HEK293T (cell line): ENCODE measurements around the gene HSPB7.
"Not testable (repeated sequence)": the region's sequence is repeated elsewhere in the genome, so short reads cannot be mapped to it uniquely, and the experiment has no call there.

Source experiments
- CTCF ChIA-PET: fragments of 350-600 bp; formaldehyde crosslinking; extraction: SDS; loops from one replicate; lab custom pipeline; 2021; ENCODE audit warnings: antibody characterized with exemption, inconsistent platforms; lab: Yijun Ruan, JAX
- POLR2A ChIA-PET: fragments of 350-600 bp; formaldehyde crosslinking; extraction: SDS; loops from one replicate; lab custom pipeline; 2020; ENCODE audit warnings: antibody characterized with exemption, inconsistent platforms; lab: Yijun Ruan, JAX
- DNase-seq: peaks from one replicate; pipeline ENCODE4 v3.0.0; 2012; ENCODE audit warnings: mixed read lengths; ENCODE audit errors: extremely low spot score
- ARNT ChIP-seq: fragments of 450-650 bp; IDR thresholded peaks from 2 replicates; pipeline ENCODE4 v1.6.1; 2017; ENCODE audit warnings: mild to moderate bottlenecking
- BHLHE40 ChIP-seq: fragments of 450-650 bp; IDR thresholded peaks from 2 replicates; pipeline ENCODE4 v1.6.1; 2016; ENCODE audit warnings: mild to moderate bottlenecking, moderate library complexity, borderline replicate concordance
- CTBP1 ChIP-seq: fragments of 450-650 bp; IDR thresholded peaks from 2 replicates; pipeline ENCODE4 v1.6.1; 2016; ENCODE audit warnings: borderline replicate concordance
- ELF4 ChIP-seq: fragments of 450-650 bp; IDR thresholded peaks from 2 replicates; pipeline ENCODE4 v1.6.1; 2017; ENCODE audit warnings: antibody characterized with exemption
- FOXA1 ChIP-seq: fragments of 450-650 bp; IDR thresholded peaks from 2 replicates; pipeline ENCODE4 v1.6.1; 2016; ENCODE audit warnings: mild to moderate bottlenecking
- FOXK2 ChIP-seq: fragments of 450-650 bp; IDR thresholded peaks from 2 replicates; pipeline ENCODE4 v1.6.1; 2016; ENCODE audit warnings: mild to moderate bottlenecking
- FOXM1 ChIP-seq: fragments of 450-650 bp; IDR thresholded peaks from 2 replicates; pipeline ENCODE4 v1.6.1; 2017; ENCODE audit warnings: mild to moderate bottlenecking, borderline replicate concordance
- HDGF ChIP-seq: fragments of 450-650 bp; IDR thresholded peaks from 2 replicates; pipeline ENCODE4 v1.6.1; 2017; ENCODE audit warnings: antibody characterized with exemption, borderline replicate concordance
- L3MBTL2 ChIP-seq: fragments of 450-650 bp; conservative IDR thresholded peaks from 2 replicates; pipeline ENCODE4 v1.6.1; 2016; ENCODE audit warnings: mild to moderate bottlenecking
- NFRKB ChIP-seq: fragments of 450-650 bp; IDR thresholded peaks from 2 replicates; pipeline ENCODE4 v1.6.1; 2016; ENCODE audit warnings: mild to moderate bottlenecking, moderate library complexity
- PKNOX1 ChIP-seq: fragments of 450-650 bp; IDR thresholded peaks from 2 replicates; pipeline ENCODE4 v1.6.1; 2016
- SP1 ChIP-seq: fragments of 450-650 bp; IDR thresholded peaks from 2 replicates; pipeline ENCODE4 v1.6.1; 2017
- SUZ12 ChIP-seq: fragments of 450-650 bp; IDR thresholded peaks from 2 replicates; pipeline ENCODE4 v1.6.1; 2016; ENCODE audit warnings: mild to moderate bottlenecking
- TARDBP ChIP-seq: fragments of 450-650 bp; IDR thresholded peaks from 2 replicates; pipeline ENCODE4 v1.6.1; 2016
- ZNF384 ChIP-seq: fragments of 450-650 bp; IDR thresholded peaks from 2 replicates; pipeline ENCODE4 v1.6.1; 2016

The HSPB7 gene

GRCh38 chr1:16055613-16056520 lies 38.0 kb upstream of the HSPB7 start:
- POLR2A ChIA-PET, result no interaction called here

DNA sequence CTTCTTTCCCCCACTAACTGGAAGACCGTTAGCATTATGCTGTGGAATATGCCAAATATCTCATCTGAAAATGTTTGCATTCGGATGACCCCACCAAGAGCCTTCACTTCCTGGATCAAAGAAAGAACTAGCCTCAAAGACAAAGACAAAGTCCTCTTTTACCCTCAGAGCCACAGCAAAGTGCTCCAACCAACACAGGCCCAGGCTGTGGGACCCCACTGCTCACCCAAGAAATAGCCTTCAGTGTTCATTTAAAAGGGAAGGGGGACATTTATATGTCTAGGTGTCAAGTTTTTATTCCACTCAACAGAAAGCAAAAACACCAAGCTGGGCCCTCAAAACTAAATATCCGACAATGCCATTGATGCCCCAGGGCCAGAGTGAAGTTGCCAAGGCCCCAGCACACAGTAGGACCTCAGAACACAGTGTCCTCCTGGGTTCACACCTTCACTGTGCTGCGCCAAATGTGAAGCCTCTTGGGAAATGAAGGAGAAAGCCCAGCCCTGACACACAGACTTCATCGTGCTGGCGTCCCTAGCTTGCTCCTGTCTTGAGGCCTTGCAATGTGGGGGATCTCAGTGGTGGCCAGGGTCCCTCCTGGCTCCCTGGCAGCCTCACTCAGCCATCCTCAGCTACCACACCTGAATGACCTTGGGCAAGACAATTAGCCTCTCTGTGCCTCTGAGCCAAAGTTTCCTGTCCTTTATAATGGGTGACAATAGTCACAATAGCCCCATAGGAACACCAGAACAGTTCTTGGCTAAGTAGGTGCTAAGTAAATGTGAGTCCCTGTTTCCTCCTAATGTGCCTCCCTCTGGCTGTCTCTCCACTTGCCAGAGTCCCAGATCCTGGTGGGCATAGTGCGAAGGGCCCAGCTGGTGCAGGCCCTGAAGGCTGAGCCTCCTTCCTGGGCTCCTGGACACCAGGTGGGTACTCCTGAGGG lies 37.0 kb upstream of the HSPB7 start:
- DNase-seq, result no peak
- CTCF ChIA-PET, result interaction anchor here (1.2 kb wide), 1 partner anchor 46 kb away, joined by 4 read pairs; no protein-coding TSS in a partner anchor
- TF ChIP-seq FOXM1, result no peak
- no peak for TF ChIP-seq NFRKB
- POLR2A ChIA-PET, result interaction anchor here (1.2 kb wide), 1 partner anchor 45 kb away, joined by 4 read pairs; no protein-coding TSS in a partner anchor

More at GRCh38 chr1:16055613-16056520, 38.0 kb upstream of the HSPB7 start:
- TF ChIP-seq FOXM1, result no peak
- TF ChIP-seq PKNOX1, result no peak
- no peak for TF ChIP-seq NFRKB
- peak; percentile 72 for TF ChIP-seq FOXK2
- no peak for TF ChIP-seq ZNF384
- TF ChIP-seq HDGF, result no peak
- peak; percentile 92 for DNase-seq
- CTCF ChIA-PET, result interaction anchor here (1.3 kb wide), 1 partner anchor 12 kb away, joined by 3 read pairs; no protein-coding TSS in a partner anchor

GRCh38 chr1:16053781-16054502 lies 36.1 kb upstream of the HSPB7 start:
- POLR2A ChIA-PET, result interaction anchor here (1.2 kb wide), 1 partner anchor 44 kb away, joined by 4 read pairs; no protein-coding TSS in a partner anchor
- DNase-seq, result no peak
- CTCF ChIA-PET, result interaction anchor here (1.2 kb wide), 1 partner anchor 45 kb away, joined by 4 read pairs; no protein-coding TSS in a partner anchor
- TF ChIP-seq ARNT (no peak), L3MBTL2 (no peak), ELF4 (no peak), ZNF384 (no peak), SUZ12 (no peak), PKNOX1 (no peak), FOXA1 (no peak)

GRCh38 chr1:16051949-16052348 lies 34.1 kb upstream of the HSPB7 start:
- POLR2A ChIA-PET, CTCF ChIA-PET, DNase-seq: not testable (repeated sequence)

- ChIA-PET POLR2A (no interaction called here), CTCF (no interaction called here)
- no peak for TF ChIP-seq ZNF384
- no peak for TF ChIP-seq NFRKB
- TF ChIP-seq ARNT, result no peak
- TF ChIP-seq BHLHE40, result no peak
- no peak for TF ChIP-seq ELF4
- no peak for TF ChIP-seq CTBP1
- no peak for TF ChIP-seq L3MBTL2
- DNase-seq, result no peak
Measured at GRCh38 chr1:16051039-16051438, 33.2 kb upstream of the HSPB7 start.

DNA sequence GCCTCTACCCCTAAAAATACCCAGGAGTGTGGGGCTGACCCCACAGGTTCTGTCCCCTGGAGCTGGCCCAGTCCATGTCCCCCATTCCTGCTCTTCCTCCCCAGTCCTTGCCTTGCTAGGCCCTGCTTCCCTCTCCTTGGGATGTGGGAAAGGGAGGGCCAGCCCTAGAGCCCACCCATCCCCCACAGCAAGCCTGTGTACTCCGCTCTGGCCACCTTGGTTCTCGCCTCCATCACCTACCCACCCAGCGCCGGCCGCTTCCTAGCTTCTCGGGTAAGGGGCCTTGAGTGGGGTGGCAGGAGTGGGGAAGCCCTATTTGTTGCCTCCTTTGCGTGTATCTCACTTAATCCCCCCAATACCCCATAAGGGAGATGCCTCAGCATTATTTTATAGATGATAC lies 32.5 kb upstream of the HSPB7 start:
- POLR2A ChIA-PET, result no interaction called here
- CTCF ChIA-PET, result no interaction called here
- TF ChIP-seq CTBP1 (no peak), ARNT (no peak), TARDBP (no peak), NFRKB (no peak), HDGF (no peak), FOXK2 (no peak), BHLHE40 (no peak), ZNF384 (no peak), SP1 (no peak)
- no peak for DNase-seq

DNA sequence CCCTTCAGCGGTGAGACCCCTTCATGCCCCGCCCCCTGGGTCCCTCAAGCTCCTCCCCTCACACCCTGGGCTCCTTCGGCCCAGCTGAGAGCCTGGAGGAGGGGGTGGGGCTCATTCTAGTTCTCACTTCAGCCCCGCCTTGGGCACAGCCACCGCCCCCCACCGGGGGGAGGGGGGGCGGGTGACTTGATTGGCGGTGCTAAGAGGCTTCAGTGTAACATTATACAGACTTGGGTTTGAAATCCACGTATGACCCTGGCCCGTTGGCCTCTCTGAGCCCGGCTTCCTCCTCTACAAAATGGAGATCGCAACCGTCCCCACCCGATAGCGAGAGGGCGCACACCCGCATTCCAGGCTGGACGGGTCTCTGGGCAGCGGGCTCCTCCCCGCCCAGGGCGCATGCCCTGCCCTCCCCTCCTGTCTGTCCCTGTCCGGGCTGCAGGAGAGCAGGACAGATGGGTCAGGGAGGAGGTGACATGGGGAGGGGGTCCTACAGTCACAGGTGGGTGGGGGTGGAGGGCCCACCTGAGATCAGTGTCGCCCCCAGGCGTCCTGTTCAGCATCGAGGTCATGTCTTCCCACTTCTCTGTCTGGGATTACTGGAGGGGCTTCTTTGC lies 30.8 kb upstream of the HSPB7 start:
- DNase-seq, result peak; percentile 65
- TF ChIP-seq FOXA1 (no peak), ZNF384 (no peak), PKNOX1 (peak; percentile 62; the same call in 1 of the 2 replicates), CTBP1 (no peak)
- CTCF ChIA-PET, result no interaction called here
- POLR2A ChIA-PET, result no interaction called here
